Measurements from ENCODE around the gene GDF7. TPM values are rescaled to one million over a fixed set of nuclear protein-coding genes. Genes with fewer than 3 reads are reported as not detected.

GDF7 gene
- total RNA-seq, 1 experiment from 2014 or later = 0.02 TPM

DNA sequence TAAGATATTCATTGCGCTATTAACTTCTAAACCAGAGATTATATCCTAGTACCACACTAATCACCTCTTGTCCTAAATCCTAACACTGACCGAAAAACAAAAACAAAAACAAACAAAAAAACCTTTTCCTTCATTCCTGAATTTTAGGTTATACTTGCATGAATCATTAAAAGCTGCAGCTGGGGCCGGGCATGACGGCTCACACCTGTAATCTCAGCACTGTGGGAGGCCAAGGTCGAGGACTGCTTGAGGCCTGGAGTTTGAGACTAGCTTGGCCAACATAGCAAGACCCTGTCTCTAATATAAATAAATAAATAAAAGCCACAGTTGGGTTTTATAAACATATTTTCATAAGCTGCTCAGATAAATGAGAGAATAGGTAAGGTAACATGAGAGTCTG, 60.0 kb downstream of the GDF7 start (continued):
- TF ChIP-seq ATF3 (IDR thresholded peaks at IDR 0.05) = no peak
- no peak for TF ChIP-seq RAD21 (IDR thresholded peaks at IDR 0.05; ENCODE audit: low read depth)
- TF ChIP-seq MAX (IDR thresholded peaks at IDR 0.05) = no peak

DNA sequence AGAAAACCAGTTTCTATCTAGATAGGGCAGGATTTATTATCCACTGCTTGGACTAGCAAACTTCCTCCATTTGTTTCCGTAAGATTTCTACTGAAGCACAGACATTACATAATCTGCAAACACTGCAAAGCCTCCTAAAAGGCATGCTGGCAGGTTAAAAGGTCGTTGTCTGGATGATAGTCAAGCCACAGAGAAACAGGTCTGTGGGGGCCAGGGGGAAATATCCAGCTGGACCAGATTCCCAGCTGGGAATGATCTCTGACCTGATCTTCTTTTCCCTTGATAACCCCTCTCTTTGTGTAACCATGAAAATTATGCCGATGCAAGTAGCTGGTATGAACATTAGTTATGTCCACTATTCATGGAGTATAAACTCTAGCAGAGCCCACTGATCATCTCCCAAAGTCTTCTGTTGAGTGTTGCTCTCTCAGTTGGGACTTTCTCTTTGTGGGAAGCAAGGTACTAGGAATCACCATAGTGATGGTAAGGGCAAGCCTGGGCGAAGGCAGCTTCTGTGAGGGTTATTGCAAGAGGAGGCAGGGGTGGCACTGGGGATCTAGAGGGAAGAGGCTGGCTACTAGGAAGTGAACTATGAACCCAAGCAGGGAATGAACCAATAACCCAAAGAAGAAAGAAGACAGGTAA, 61.3 kb downstream of the GDF7 start:
- Histone ChIP-seq H3K9ac (ENCODE audit: low read length) (no peak overlapping the region), H3K9me2 (ENCODE audit: insufficient read depth) (no peaks in the 10 kb centered on the region), H3K36me3 (ENCODE audit: control insufficient read depth in 1 of 2, insufficient read depth in 2 of 2, low read length in 2 of 2) (no peaks in the 10 kb centered on the region), H3K4me1 (ENCODE audit: control insufficient read depth in 1 of 2, insufficient read depth in 2 of 2, low read length in 2 of 2) (no peaks in the 10 kb centered on the region), H3K9me3 (ENCODE audit: control insufficient read depth in 1 of 2, insufficient read depth in 1 of 2, low read depth in 1 of 2, low read length in 2 of 2) (no peaks in the 10 kb centered on the region), H3K79me2 (ENCODE audit: insufficient read depth, low read length) (no peaks in the 10 kb centered on the region), H3K27ac (ENCODE audit: low read depth, low read length) (no peak overlapping the region), H4K20me1 (ENCODE audit: insufficient read depth) (no peaks in the 10 kb centered on the region), H3K4me3 (replicated peaks in 1 of 2; ENCODE audit: low read depth in 1 of 2, low read length in 2 of 2) (no peak overlapping the region), H3K4me2 (ENCODE audit: low read length) (no peak overlapping the region), H3K27me3 (ENCODE audit: insufficient read depth, low read length) (no peaks in the 10 kb centered on the region), H2AFZ (ENCODE audit: low read depth, low read length, poor library complexity, severe bottlenecking) (no peak overlapping the region)
- TF ChIP-seq, protein P1, sequence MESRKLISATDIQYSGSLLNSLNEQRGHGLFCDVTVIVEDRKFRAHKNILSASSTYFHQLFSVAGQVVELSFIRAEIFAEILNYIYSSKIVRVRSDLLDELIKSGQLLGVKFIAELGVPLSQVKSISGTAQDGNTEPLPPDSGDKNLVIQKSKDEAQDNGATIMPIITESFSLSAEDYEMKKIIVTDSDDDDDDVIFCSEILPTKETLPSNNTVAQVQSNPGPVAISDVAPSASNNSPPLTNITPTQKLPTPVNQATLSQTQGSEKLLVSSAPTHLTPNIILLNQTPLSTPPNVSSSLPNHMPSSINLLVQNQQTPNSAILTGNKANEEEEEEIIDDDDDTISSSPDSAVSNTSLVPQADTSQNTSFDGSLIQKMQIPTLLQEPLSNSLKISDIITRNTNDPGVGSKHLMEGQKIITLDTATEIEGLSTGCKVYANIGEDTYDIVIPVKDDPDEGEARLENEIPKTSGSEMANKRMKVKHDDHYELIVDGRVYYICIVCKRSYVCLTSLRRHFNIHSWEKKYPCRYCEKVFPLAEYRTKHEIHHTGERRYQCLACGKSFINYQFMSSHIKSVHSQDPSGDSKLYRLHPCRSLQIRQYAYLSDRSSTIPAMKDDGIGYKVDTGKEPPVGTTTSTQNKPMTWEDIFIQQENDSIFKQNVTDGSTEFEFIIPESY (IDR thresholded peaks at IDR 0.05; ENCODE audit: extremely low read depth, insufficient replicate concordance, low read length) = no peak
- TF ChIP-seq JUND (IDR thresholded peaks at IDR 0.05) (no peak), ZFX (IDR thresholded peaks at IDR 0.05) (no peak)
- no peak for ATAC-seq
- DNase-seq (ENCODE audit: low read depth, low spot score) = no peak
- BruUV-seq (replicated peaks) = no TSS peak
- POLR2A ChIA-PET = no interaction called here
- intact Hi-C loops (cut with micrococcal nuclease) = no loop called here
- CTCF ChIA-PET = interaction anchor here (1.5 kb wide), 1 partner anchor 53 kb away, joined by 4 read pairs; no protein-coding TSS in a partner anchor
- RAD21 ChIA-PET (ENCODE audit: low non-redundant PET in 1 of 2, low total read pairs in 2 of 2, uncharacterized antibody in 2 of 2, unreplicated experiment in 2 of 2) = no interaction called here

Other genes with a start within 250 kb of the GDF7 start
- gene RHOB, start 220.1 kb upstream of the GDF7 start, total RNA-seq (2021; ENCODE audit: unreplicated experiment) = 72.9 TPM
- 17.1 TPM for gene HS1BP3, start 16.0 kb upstream of the GDF7 start, total RNA-seq (2021; ENCODE audit: unreplicated experiment)
- gene LDAH, start 156.0 kb downstream of the GDF7 start, total RNA-seq (2021; ENCODE audit: unreplicated experiment) = 25.7 TPM